Stimulated activated CD8-positive, alpha-beta memory T cell treated with anti-CD3 and anti-CD28 coated beads, Interleukin-4, amount 100 ng/mL, for 48 hours (primary cell): ENCODE measurements around the gene CHI3L2.
"Not testable (repeated sequence)": the region's sequence is repeated elsewhere in the genome, so short reads cannot be mapped to it uniquely, and the experiment has no call there.

ENCODE experiments used
- DNase-seq: peaks from one replicate; pipeline ENCODE4 v3.0.0-alpha.2; 2020

CHI3L2 gene

DNA sequence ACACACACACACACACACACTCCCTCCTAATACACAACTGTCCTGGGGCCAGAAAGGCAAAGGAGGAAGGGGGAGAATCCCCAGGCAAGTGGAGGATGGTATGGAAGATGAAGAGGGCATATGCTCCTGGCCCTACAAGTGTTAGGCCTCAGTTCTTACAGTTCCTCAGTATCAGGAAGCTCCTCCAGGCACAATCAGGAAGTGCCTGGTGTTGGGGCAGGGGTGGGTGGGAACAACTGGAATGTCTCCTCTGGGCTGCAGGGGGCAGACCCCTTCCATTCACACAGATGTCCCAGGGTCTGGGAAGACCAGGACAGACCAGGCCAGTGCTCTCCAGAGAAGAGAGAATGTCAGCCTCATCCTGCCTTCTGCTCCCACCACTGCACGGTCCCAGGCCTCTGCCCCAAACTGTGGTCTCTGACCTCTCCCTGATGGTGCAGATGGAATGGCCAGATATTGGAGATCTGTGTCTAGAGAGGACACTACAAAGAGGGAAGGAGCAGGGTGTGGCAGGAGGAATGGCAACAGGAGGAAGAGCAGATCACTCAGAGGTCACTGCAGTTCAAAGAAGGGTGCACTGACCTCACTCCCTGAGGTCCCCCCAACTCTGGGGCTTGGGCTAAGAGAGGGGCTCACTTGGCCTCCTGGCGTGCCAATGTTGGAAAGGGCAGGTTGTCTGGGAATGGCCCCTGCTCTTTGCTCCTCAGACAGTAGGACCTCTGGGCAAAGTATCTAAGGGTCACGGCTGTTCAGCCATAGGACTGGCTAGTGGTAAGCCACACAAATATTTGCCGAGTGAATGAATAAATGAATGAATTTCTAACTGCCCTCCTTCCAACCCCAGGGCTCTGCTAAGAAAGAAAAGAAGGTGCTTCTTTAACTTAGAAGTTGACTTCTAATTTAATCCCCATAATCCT, 24.5 kb upstream of the CHI3L2 start:
- no peak for DNase-seq

GRCh38 chr1:111203681-111204200, 23.8 kb upstream of the CHI3L2 start:
- peak; percentile 91 for DNase-seq

DNA sequence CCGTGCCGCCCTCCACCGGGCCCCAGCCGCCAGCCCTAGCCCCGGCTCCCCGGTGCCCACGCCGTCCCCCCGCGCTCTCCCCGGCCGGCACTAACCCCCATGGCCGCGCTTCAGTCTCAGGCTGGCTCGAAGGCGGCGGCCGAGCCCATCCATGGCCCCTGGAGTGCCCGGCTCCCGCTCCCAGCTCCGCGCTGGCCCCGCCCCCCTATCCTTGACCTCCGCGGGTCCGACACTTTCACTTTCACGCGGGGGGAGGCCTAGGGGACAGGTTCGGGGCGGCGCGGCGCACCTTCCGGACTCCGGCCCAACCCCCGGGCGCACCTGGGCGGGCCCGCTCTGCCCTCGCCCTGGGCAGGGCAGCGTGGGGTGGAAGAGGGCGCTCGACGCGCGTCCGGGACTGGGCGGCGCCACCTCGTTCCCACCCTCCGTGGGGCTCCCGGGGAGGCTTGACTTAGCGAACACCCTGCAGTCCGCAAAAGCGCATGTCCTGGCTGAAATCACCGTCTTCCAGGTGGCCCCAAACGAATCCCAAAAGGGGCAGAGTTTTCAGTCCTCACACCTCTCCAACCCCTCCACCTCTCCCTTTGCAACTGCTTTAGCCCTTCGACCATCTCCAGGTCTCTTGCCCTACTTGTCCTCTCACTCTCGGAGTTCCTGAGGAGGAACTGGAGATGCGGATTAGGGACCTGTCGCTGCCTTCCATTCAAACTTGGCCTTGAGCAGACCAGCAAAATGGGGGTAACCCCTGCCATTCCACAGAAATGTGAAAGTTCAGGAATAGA, 23.1 kb upstream of the CHI3L2 start:
- peak; percentile 78 for DNase-seq

- no peak for DNase-seq
Measured at GRCh38 chr1:111204983-111205713, 22.4 kb upstream of the CHI3L2 start.

GRCh38 chr1:111205714-111206050, 21.8 kb upstream of the CHI3L2 start:
- no peak for DNase-seq

DNA sequence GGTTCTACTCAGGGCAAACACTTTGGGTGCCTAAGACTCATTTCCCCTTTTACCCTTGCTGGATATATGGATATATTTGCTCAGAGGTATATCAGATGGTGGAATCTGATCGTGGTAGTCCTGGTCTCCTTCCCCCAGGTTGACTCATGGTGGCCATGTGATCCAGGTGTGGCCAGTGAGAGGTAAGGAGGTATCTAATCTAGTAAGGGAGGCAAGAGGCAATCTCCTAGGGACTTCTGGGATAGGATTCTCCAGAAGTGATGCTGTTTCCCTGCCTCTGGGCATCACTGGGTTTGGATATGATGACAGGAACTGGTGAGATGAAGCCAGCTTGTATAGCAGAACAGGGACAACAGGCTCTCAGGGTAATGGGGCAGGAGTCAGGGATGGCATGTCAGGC, 18.6 kb upstream of the CHI3L2 start:
- no peak for DNase-seq

DNA sequence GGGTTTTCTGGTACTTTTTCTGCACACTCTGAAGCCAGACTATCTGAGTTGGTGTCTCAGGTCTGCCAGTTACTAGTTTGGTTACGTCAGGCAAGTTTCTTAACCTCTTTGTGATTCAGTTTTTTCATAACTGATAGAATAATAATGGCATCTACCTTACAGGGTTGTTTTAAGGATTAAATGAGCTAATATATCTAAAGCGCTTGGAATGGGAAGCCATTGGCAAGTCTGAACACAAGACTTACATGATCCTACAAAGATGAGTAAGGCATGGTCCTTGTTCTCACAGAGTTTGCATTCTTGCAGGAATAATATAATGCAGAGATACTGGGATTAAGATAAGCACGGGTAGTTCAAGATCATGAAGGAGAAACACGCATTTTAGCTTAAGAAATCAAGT, 17.9 kb upstream of the CHI3L2 start:
- DNase-seq, result no peak

DNA sequence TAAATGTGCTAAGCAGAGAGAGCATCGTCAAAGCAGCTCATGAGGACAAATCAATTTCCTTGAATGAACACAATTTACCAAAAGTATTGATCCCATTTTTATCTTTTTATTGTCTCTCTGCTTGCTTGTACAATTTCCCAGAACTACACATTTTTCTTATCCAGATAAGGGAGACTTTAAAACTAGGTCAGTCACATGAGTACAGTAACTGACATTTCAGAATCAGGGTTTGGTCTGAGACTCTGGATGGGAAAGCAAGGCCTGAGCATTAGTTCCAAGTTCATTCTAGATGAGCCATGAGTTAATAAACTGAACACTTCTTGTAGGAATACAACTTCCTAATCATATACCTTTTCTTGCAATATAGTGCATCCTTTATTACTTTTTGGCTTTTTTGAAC, 15.6 kb upstream of the CHI3L2 start:
- no peak for DNase-seq

- no peak for DNase-seq
Measured at GRCh38 chr1:111212634-111213335, 14.7 kb upstream of the CHI3L2 start.

- no peak for DNase-seq
Measured at GRCh38 chr1:111213412-111213811, 14.1 kb upstream of the CHI3L2 start.

GRCh38 chr1:111214074-111214801, 13.3 kb upstream of the CHI3L2 start:
- DNase-seq, result no peak

DNA sequence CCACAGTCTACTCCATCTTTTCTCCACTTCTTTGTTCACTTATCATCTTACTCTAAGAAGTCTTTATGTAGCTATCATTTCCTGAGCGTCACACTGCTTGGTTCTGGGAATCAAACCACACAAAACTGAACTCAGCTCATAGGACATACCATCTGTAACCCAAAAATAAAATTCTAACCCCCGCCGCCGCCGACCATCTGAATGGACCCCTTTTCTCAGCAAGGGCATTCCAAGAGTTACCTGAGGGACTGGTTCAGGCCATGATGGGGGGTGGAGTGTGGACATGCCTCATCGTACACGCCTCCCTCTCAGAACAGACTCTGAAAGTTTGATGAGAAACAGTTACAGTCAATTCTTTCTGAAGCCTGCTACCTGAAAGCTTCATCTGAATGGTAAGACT, 12.6 kb upstream of the CHI3L2 start:
- DNase-seq, result peak; percentile 73

DNA sequence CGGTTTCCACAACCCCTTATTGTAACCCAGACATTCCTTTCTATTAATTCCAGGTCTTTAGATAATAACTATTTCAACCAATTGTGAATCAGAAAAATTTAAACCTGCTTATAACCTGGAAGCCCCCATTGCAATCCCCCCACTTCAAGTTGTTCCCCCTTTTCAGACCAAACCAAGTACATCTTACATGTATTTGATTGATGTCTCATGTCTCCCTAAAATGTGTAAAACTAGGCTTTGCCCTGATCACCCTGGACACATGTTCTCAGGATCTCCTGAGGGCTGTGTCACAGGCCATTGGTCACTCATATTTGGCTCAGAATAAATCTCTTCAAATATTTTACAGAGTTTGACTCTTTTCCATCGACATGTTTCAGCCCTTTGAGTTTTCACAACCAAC, 12.2 kb upstream of the CHI3L2 start:
- not testable (repeated sequence) for DNase-seq

- no peak for DNase-seq
Measured at GRCh38 chr1:111216751-111217150, 10.8 kb upstream of the CHI3L2 start.

DNA sequence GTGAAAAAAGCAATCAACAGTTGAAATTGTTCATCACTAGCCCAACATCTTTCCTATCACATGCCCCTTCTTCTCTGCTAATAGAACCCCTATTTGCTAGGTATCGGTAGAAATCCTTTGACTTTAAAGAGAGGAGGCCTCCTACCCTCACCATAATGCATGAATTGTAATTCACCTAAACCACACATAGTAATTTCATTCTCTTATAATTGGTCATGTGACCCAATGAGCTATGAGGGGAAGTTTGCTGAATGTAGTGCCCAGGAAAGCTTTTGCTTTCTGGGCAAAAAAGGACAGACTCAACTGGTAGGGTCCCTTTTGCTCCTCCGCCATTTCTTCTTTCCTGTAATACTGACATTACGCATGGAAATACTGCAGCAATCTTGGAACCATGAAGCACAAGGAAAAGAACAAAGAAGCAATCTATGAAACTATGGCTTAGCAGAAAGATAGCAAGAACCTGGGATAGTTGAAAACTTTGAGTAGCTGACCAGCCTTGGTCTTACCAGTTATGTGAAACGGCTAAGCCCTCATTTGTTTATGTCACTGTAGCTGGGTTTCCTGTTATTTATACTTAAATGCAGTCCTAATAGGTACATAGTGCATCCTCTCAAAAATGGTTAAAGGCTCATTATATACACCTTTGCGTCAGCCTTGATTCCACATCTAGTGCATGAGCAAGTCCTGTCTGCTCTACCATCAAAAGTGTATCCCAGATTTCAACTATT, 10.2 kb upstream of the CHI3L2 start:
- no peak for DNase-seq

- DNase-seq, result no peak
Measured at GRCh38 chr1:111218701-111219556, 8.6 kb upstream of the CHI3L2 start.

- peak; percentile 67 for DNase-seq
Measured at GRCh38 chr1:111219557-111220286, 7.8 kb upstream of the CHI3L2 start.

DNA sequence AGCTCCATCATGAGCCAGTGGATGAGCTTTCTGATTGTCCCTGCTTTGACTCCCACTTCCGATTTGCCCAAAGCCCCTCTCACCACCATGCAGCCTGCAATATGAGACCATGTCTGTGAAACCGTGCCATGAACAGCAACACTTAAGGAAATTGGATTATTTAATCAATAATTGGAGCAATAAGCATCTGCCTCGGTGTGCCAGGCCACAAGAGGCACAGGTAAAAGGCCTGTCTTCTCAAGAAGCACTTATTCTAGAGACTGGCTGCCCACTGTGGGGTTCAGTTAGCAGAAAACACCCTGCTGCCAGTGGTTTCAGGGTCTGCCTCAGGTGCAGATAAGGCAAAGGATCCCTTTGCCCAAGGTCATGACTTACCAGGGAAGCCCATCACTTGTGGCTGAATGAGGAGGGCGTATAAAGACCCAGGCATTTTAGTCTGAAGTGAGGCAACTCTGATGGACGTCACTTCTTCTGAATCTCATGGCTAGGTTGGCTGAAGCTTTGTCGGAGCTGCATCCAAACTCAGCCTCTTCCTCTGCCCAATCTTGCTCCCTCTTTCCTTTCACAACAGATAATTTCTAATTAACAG, 7.1 kb upstream of the CHI3L2 start:
- peak; percentile 35 for DNase-seq

- no peak for DNase-seq
Measured at GRCh38 chr1:111221276-111221632, 6.3 kb upstream of the CHI3L2 start.
